Measurements from ENCODE around the gene EIF4G1. TPM values are rescaled to one million over a fixed set of nuclear protein-coding genes. Genes with fewer than 3 reads are reported as not detected.

The EIF4G1 gene
- total and polyA plus RNA-seq, 2 experiments from 2014 or later, result 227 to 552 TPM

DNA sequence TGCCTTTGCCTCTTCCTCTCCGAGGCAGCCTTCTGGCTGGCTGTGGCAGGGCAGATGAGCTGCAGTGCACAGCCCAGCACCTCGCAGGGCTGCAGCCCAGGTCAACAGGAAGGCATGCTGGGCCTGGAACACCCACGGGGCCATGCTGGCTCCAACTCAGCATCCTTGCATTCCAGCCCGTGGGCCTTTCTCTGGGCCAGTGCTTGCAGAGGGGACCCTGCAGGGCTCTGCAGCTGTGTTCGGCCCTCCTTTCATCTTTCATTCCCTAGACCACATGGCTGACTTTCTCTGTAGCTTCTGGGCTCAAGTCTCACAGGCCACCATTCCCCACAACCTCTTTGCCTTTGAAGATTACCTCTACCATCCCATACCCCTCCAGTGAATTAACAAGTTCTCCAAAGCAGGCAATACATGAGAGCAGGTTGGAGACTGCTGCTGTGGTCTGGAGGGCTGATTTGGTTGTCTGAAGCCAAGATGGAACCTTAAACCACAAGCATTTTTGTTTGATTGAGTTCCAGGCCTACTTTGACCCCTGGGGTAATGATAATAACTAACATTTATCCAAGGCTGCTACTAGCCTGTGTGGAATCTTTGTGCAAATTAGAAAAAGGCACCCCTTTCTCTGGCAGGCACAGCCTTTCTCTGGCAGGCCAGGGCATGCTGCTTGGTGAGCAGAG, 28.9 kb downstream of the EIF4G1 start:
- Histone ChIP-seq H3K9me2 (ENCODE audit: insufficient read depth) (no peaks in the 10 kb centered on the region), H3K4me2 (no peak overlapping the region), H3K4me3 (no peak overlapping the region), H3K27me3 (ENCODE audit: insufficient read depth) (no peaks in the 10 kb centered on the region), H3K36me3 (ENCODE audit: insufficient read depth) (no peaks in the 10 kb centered on the region), H3K79me2 (replicated peaks; ENCODE audit: insufficient read depth) (peaks cover 15% of the 10 kb centered on the region; the same call in 1 of the 2 replicates), H3F3A (replicated peaks; ENCODE audit: low read depth) (0 out of 2 replicates have a peak, but pooled peaks cover 4% of the 10 kb centered on the region), H3K4me1 (ENCODE audit: insufficient read depth) (peaks cover 12% of the 10 kb centered on the region; the same call in 1 of the 2 replicates), H4K20me1 (replicated peaks; ENCODE audit: insufficient read depth) (peaks cover 10% of the 10 kb centered on the region), H3K27ac (ENCODE audit: low read depth) (no peak overlapping the region), H2AFZ (no peak overlapping the region)
- H3K4me1 Mint-ChIP-seq, result peaks cover 29% of the 10 kb centered on the region
- DNase-seq (ENCODE audit: low spot score) (no peak), ATAC-seq (no peak)
- TF ChIP-seq, protein P1, sequence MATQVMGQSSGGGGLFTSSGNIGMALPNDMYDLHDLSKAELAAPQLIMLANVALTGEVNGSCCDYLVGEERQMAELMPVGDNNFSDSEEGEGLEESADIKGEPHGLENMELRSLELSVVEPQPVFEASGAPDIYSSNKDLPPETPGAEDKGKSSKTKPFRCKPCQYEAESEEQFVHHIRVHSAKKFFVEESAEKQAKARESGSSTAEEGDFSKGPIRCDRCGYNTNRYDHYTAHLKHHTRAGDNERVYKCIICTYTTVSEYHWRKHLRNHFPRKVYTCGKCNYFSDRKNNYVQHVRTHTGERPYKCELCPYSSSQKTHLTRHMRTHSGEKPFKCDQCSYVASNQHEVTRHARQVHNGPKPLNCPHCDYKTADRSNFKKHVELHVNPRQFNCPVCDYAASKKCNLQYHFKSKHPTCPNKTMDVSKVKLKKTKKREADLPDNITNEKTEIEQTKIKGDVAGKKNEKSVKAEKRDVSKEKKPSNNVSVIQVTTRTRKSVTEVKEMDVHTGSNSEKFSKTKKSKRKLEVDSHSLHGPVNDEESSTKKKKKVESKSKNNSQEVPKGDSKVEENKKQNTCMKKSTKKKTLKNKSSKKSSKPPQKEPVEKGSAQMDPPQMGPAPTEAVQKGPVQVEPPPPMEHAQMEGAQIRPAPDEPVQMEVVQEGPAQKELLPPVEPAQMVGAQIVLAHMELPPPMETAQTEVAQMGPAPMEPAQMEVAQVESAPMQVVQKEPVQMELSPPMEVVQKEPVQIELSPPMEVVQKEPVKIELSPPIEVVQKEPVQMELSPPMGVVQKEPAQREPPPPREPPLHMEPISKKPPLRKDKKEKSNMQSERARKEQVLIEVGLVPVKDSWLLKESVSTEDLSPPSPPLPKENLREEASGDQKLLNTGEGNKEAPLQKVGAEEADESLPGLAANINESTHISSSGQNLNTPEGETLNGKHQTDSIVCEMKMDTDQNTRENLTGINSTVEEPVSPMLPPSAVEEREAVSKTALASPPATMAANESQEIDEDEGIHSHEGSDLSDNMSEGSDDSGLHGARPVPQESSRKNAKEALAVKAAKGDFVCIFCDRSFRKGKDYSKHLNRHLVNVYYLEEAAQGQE (IDR thresholded peaks at IDR 0.05; ENCODE audit: unreplicated experiment), result no peak
- no peak for TF ChIP-seq NANOG (IDR thresholded peaks at IDR 0.05; ENCODE audit: borderline replicate concordance)
- TF ChIP-seq JUNB (IDR thresholded peaks at IDR 0.05; ENCODE audit: unreplicated experiment), result no peak
- no peak for TF ChIP-seq STAT1 (IDR thresholded peaks at IDR 0.05; ENCODE audit: unreplicated experiment)
- TF ChIP-seq, protein P2, sequence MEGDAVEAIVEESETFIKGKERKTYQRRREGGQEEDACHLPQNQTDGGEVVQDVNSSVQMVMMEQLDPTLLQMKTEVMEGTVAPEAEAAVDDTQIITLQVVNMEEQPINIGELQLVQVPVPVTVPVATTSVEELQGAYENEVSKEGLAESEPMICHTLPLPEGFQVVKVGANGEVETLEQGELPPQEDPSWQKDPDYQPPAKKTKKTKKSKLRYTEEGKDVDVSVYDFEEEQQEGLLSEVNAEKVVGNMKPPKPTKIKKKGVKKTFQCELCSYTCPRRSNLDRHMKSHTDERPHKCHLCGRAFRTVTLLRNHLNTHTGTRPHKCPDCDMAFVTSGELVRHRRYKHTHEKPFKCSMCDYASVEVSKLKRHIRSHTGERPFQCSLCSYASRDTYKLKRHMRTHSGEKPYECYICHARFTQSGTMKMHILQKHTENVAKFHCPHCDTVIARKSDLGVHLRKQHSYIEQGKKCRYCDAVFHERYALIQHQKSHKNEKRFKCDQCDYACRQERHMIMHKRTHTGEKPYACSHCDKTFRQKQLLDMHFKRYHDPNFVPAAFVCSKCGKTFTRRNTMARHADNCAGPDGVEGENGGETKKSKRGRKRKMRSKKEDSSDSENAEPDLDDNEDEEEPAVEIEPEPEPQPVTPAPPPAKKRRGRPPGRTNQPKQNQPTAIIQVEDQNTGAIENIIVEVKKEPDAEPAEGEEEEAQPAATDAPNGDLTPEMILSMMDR (conservative IDR thresholded peaks at IDR 0.05; ENCODE audit: low read depth in 2 of 2), result no peak
- TF ChIP-seq, protein P3, sequence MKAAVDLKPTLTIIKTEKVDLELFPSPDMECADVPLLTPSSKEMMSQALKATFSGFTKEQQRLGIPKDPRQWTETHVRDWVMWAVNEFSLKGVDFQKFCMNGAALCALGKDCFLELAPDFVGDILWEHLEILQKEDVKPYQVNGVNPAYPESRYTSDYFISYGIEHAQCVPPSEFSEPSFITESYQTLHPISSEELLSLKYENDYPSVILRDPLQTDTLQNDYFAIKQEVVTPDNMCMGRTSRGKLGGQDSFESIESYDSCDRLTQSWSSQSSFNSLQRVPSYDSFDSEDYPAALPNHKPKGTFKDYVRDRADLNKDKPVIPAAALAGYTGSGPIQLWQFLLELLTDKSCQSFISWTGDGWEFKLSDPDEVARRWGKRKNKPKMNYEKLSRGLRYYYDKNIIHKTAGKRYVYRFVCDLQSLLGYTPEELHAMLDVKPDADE (IDR thresholded peaks at IDR 0.05), result no peak
- TF ChIP-seq POLR2AphosphoS5 (IDR thresholded peaks at IDR 0.05; ENCODE audit: low read depth), result no peak
- no peak for TF ChIP-seq EZH2 (IDR thresholded peaks at IDR 0.05; ENCODE audit: low read depth, unreplicated experiment)
- no peak for TF ChIP-seq ZNF331 (CRISPR knock-in tag; IDR thresholded peaks at IDR 0.05; ENCODE audit: low read depth)
- no peak for TF ChIP-seq CREB1 (CRISPR knock-in tag; IDR thresholded peaks at IDR 0.05; ENCODE audit: low read depth)
- TF ChIP-seq ZNF114 (CRISPR knock-in tag; IDR thresholded peaks at IDR 0.05), result no peak
- TF ChIP-seq, protein P4, sequence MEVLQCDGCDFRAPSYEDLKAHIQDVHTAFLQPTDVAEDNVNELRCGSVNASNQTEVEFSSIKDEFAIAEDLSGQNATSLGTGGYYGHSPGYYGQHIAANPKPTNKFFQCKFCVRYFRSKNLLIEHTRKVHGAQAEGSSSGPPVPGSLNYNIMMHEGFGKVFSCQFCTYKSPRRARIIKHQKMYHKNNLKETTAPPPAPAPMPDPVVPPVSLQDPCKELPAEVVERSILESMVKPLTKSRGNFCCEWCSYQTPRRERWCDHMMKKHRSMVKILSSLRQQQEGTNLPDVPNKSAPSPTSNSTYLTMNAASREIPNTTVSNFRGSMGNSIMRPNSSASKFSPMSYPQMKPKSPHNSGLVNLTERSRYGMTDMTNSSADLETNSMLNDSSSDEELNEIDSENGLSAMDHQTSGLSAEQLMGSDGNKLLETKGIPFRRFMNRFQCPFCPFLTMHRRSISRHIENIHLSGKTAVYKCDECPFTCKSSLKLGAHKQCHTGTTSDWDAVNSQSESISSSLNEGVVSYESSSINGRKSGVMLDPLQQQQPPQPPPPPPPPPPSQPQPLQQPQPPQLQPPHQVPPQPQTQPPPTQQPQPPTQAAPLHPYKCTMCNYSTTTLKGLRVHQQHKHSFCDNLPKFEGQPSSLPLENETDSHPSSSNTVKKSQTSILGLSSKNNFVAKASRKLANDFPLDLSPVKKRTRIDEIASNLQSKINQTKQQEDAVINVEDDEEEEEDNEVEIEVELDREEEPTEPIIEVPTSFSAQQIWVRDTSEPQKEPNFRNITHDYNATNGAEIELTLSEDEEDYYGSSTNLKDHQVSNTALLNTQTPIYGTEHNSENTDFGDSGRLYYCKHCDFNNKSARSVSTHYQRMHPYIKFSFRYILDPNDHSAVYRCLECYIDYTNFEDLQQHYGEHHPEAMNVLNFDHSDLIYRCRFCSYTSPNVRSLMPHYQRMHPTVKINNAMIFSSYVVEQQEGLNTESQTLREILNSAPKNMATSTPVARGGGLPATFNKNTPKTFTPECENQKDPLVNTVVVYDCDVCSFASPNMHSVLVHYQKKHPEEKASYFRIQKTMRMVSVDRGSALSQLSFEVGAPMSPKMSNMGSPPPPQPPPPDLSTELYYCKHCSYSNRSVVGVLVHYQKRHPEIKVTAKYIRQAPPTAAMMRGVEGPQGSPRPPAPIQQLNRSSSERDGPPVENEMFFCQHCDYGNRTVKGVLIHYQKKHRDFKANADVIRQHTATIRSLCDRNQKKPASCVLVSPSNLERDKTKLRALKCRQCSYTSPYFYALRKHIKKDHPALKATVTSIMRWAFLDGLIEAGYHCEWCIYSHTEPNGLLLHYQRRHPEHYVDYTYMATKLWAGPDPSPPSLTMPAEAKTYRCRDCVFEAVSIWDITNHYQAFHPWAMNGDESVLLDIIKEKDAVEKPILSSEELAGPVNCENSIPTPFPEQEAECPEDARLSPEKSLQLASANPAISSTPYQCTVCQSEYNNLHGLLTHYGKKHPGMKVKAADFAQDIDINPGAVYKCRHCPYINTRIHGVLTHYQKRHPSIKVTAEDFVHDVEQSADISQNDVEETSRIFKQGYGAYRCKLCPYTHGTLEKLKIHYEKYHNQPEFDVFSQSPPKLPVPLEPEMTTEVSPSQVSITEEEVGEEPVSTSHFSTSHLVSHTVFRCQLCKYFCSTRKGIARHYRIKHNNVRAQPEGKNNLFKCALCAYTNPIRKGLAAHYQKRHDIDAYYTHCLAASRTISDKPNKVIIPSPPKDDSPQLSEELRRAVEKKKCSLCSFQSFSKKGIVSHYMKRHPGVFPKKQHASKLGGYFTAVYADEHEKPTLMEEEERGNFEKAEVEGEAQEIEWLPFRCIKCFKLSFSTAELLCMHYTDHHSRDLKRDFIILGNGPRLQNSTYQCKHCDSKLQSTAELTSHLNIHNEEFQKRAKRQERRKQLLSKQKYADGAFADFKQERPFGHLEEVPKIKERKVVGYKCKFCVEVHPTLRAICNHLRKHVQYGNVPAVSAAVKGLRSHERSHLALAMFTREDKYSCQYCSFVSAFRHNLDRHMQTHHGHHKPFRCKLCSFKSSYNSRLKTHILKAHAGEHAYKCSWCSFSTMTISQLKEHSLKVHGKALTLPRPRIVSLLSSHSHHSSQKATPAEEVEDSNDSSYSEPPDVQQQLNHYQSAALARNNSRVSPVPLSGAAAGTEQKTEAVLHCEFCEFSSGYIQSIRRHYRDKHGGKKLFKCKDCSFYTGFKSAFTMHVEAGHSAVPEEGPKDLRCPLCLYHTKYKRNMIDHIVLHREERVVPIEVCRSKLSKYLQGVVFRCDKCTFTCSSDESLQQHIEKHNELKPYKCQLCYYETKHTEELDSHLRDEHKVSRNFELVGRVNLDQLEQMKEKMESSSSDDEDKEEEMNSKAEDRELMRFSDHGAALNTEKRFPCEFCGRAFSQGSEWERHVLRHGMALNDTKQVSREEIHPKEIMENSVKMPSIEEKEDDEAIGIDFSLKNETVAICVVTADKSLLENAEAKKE (CRISPR knock-in tag; IDR thresholded peaks at IDR 0.05), result no peak
- TF ChIP-seq EZH2phosphoT487 (IDR thresholded peaks at IDR 0.05; ENCODE audit: unreplicated experiment), result no peak
- H3K4me3 Mint-ChIP-seq, result no peak overlapping the region
- peaks cover 12% of the 10 kb centered on the region for H3K36me3 Mint-ChIP-seq (ENCODE audit: low read depth)
- no peaks in the 10 kb centered on the region; the same call in 2 of the 3 replicates for H3K9me3 Mint-ChIP-seq
- H3K27me3 Mint-ChIP-seq (ENCODE audit: insufficient read depth, low read depth, poor library complexity), result peaks cover 20% of the 10 kb centered on the region
- H3K27ac Mint-ChIP-seq, result peak overlapping the region; percentile 80; the same call in 1 of the 2 replicates
